Suppressor macrophage treated with lipopolysaccharide for 4 hours (primary cell): Measurements from ENCODE around the gene IFI27L2.

ENCODE experiments used
- DNase-seq: peaks from one replicate; pipeline ENCODE4 v3.0.0-alpha.2; 2020

Gene IFI27L2

DNA sequence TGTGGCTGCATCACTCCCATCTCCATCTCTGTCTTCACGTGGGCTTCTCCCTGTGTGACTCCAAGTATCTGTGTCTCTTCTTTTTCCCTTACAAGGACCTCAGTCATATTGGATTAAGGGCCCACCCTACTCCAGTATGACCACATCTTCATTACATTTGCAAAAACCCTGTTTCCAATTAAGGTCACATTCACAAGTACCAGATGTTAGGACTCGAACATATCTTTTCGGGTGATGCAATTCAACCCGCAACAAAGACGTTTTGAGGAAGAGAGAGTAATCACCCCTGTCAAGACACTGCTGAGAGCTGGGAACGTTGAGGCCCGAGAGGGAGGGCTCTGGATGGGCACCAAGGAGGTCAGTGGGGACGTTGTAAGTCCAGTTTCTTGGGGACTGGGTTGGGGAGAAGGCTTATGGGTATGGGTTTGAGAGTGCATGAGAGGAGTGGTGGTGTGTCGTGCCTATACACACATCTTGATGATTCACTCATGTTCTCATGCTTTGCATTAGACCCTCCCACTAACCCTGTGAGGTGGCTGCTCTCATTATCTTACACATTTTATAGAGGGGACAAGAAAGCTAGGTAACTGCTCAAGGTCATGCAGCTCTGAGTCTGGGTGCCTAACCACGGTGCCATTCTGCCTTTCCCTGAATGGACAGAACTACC lies 30.9 kb downstream of the IFI27L2 start:
- no peak for DNase-seq

DNA sequence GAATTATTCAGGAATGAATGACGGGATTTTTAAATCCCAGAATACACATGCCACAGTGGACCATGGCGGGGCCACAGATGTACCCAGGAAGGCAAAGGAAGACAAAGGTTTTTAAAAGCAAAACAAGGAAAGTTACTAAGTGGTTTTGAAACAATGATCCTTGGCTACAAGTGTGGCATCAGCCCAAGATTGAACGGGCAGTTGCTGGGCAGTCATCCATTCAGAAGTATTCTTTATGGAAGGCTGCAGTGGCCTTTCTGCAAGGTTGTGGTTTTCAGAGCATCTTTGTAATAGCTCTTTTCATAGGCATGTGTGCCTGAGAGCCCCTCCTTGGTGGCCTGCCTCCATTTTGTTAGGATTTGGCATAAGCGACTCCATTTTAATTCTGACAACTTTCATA lies 32.3 kb downstream of the IFI27L2 start:
- DNase-seq, result no peak

DNA sequence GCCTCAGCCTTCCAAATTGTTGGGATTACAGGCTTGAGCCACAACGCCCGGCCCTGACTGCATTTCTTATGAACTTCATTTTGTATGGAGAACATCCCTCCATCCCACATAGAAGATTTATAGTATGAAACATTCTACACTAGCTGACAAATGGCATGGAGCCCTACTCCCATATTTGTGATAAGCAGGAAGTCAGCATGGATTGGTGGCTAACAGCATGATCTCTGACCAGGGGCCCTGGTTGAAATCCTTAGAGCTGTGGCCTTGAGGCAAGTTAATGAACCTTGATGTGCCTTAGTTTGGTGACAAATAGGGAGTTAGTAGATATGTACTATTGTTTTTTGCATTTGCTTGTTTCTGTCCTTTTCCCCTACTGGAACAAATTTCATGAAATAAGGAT lies 36.0 kb downstream of the IFI27L2 start:
- DNase-seq, result no peak

DNA sequence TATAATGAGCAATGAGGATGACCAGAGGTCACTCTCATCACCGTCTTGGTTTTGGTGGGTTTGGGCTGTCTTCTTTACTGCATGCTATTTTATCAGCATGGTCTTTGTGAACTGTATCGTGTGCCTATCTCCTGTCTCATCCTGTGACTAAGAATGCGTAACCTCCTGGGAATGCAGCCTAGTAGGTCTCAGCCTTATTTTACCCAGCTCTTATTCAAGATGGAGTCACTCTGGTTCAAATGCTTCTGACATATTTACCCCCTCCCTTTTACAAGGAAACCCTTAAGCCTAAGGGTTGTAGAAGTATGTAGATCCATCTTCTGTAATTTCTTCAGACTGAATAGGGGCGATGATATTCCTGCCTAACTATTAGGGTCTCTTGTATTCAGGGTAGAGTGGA lies 39.9 kb downstream of the IFI27L2 start:
- no peak for DNase-seq

DNA sequence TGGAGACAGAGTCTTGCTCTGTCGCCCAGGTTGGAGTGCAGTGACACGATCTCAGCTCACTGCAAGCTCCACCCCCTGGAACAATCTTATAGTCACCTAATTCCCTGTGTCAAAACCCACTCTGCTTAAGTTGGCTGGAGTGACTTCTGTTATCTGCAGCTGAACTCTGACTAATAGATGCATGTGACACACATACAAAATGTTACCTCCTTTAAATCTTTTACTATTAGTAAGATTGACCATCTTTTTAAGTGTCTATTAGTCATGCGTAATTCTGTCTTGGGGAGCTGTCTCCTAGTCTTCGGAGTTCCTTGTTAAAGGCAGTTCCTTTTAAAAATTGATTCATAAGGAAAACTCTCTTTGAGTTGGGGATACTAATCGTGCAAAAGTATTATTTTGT lies 40.9 kb downstream of the IFI27L2 start:
- DNase-seq, result no peak

DNA sequence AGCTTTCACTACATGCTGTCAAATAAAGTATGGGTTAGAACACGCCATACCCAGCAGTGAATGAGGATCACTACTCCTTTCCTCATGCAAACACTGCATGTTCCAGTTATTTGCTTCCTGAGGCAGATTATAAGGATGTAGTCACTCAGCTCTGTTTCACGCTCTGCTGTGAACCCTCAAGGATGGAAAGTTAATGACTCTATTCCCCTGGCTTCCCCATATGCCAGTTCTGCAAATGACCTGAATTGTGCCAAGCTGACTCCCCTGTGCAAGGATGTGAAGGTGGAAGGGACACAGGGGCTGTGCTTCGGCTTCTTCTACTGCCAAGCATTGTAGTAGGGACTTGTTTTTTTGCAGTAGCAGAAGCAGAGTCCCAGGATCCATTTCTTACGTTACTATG lies 41.5 kb downstream of the IFI27L2 start:
- no peak for DNase-seq

DNA sequence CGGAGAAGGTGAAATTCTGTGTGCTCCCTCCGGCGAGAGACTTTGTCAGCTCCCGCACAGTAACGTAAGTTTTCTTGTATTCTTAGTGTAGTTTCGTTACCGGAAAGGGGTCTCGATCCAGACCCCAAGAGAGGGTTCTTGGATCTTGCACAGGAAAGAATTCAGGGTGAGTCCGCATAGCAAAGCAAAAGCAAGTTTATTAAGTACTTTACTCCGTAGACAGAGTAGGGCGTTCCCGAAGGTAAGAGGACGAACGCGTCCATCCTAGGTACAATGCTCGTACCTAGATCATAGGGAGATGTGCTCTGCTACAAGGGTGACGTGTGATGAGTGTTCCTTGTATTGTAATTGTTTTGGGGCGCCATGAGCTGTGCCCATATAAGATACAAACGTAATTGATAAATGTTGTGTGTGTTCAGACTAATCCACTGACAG lies 48.0 kb downstream of the IFI27L2 start:
- no peak for DNase-seq

DNA sequence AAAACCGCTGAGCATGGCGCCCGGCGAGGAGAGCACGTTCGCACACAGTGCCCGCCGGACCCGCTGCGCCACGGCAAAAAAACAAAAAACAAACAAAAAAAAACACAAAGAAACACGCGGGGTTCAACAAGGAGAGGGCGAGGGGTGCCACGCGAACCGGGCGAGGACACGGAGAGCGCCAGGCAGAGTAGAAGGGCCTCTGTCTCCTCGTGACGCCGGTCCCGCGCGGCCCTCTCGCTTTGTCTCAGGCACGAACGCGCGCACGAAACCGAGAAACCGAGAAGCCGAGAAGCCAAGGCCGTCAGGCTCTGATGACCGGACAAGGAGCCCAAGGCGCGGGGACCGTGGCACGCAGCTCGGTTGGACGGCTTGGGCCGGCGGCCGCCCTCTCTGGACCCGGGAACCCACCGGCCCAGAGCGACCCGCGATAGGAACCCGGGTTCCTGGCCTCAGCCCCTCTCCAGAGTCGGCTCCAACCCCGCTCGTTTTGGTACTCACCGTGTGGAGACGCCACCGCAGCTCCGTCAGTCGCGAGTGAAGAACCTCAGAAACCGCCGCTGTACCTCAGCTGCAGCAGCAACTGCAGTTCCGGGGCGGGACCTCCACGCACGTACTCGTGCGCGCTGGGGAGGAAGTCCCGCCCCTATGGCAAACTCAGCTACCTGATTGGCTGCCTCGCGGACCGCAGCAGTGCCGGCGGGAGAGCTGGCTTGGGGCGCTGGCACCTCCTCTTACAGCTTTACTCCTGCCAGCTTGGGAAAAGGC lies 48.6 kb downstream of the IFI27L2 start, which contains the start of the genes DDX24 and IFI27L1:
TSS of gene DDX24 (minus strand) at position 582 of the 765 bp plus-strand sequence. CDS start 1,460 bp downstream, outside the sequence.
TSS of gene IFI27L1 (plus strand) at position 690 of the 765 bp plus-strand sequence. CDS start 15,628 bp downstream, outside the sequence.
- peak; percentile 97 for DNase-seq

DNA sequence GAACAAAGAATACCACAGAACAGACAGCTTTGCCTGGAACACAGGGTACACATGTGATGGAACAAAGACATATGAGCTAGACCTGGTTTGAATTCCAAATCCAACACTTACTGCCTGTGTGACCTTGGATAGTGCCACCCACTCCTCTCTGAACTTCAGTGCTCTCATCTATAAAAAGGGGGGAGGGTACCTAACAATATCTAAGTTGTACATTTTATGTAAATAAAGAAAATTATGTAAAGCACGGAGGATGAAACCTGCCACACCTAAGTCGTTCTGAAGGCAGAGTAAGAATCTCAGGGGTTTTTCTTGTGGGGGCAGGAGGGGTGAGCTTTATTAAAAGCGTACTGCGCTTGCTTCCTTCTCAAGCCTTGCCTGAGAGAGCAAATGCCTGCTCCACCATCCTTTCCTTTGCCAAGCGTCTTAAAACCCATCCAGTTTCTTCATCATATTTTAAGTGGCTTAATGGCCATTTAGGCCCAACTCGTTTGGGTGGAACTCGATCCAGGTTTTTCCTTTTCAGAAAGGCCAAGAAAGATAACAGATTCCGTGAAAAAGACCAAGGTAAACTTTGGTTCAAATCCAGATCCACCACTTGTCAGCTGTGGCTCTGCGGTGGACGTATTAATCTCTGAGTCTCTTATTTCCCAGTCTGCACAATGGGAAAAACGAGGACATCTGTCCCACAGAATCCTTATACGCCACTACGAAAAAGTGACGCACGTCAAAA lies 49.3 kb downstream of the IFI27L2 start:
- peak; percentile 65 for DNase-seq

DNA sequence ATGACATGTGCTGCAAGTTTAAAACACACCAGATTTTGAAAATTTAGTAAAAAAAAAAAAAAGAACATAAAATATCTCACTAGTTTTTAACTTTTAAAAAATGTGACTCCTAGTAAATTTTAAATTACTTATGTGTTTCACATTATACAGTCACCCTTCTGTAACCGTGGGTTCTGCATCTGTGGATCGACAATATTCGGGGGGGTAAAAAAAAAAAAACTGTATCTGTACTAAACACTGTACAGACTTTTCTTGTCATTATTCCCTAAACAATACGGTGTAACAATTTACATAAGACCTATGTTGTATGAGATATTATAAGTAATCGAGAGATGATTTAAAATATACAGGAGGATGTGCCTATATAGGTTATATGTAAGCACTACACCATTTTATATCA lies 51.6 kb downstream of the IFI27L2 start:
- no peak for DNase-seq
